HL-60 (cell line): ENCODE results near the gene KCNJ6.

Experiments used
- CTCF ChIP-seq: IDR thresholded peaks from one replicate; pipeline ENCODE4 v1.5.1; 2011; ENCODE audit warnings: low read length, control low read depth, inconsistent platforms; ENCODE audit not compliant: insufficient read depth
- GABPA ChIP-seq: IDR thresholded peaks from 2 replicates; pipeline ENCODE4 v1.6.1; 2012; ENCODE audit warnings: low read depth

- TF ChIP-seq CTCF (no peak), GABPA (no peak)
Measured at GRCh38 chr21:37945036-37945435, 28.8 kb upstream of the KCNJ6 start.
